D721Med (cell line): ENCODE measurements around the gene ZDHHC11.
"Not testable (repeated sequence)": the region's sequence is repeated elsewhere in the genome, so short reads cannot be mapped to it uniquely, and the experiment has no call there.

Source experiments
- DNase-seq: peaks from one replicate; pipeline ENCODE4 v3.0.0; 2011; ENCODE audit warnings: low spot score; ENCODE audit not compliant: insufficient read length
- FAIRE-seq: peaks from 2 replicates; lab custom pipeline; 2011; peaks lifted over from hg19 to GRCh38; lab: Jason Lieb, UNC
- CTCF ChIP-seq: IDR thresholded peaks from 2 replicates; pipeline ENCODE4 v1.5.1; 2012; ENCODE audit warnings: mild to moderate bottlenecking, control low read depth; ENCODE audit not compliant: insufficient read depth; ENCODE audit errors: missing control alignments

Gene ZDHHC11

DNA sequence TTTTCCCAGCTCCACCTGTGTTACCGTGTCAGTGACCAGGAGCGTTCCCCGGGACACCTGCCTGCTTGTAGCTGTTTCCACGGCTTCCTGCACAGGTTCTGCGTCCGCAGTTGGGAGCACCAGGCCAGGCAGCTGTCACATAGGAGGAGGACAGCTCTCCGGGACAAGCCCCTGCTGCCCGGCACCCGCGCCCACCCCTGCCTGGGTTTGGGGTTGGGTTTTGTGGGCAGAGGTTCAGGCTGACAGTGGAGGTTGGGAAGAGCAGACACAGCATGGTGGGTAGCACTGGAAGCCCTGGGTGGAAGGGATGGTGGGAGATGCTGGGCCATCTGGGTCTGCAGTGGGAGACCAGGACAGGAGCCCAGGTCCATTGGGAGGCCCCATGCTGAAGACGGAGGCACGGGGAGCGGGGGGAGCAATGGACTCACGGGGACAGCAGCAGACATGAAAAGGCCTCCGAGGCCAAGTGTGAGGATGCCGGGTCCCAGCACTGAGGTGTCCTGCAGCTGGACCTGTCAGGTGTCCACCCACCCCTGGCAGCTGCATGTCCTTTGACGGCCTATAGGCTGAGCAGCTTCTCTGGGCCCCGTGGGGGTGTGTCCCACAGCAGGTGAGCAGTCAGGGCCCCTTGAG lies 63.4 kb downstream of the ZDHHC11 start:
- not testable (repeated sequence) for FAIRE-seq, DNase-seq

DNA sequence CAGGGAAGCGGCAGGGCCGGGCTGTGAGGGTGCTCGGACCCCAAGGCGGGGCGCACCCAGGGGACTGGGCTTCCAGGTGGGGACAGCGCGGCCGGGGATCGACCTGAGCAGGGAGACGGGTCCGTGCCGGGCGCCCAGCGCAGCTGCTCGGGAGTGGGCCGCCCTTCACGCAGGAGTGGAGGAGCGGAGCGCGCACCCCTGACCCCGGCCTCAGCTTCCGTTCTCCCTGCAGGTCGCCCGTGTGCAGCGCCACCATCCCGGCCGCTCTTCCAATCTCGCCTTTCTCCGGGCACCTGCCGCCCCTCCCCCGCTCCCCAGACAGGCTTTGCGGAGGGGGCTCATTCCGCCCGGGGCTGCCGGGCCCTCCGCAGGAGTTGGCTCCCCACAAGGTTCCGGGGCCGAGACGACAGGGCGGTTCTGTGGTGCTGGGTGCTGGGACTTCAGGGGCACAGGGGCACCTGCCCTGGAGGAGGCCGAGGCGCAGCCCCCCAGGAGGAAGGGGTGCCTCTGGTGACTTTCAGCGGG lies 65.5 kb downstream of the ZDHHC11 start:
- not testable (repeated sequence) for FAIRE-seq, DNase-seq

- FAIRE-seq, result not testable (repeated sequence)
- DNase-seq, result peak; percentile 75
These were observed 66.2 kb downstream of the ZDHHC11 start, which contains the start of gene ZDHHC11B for GRCh38 chr5:784428-785177. Gene ZDHHC11B, minus strand, starts transcription at chr5:784729. Its CDS starts 17,810 bp downstream, at chr5:766919.

DNA sequence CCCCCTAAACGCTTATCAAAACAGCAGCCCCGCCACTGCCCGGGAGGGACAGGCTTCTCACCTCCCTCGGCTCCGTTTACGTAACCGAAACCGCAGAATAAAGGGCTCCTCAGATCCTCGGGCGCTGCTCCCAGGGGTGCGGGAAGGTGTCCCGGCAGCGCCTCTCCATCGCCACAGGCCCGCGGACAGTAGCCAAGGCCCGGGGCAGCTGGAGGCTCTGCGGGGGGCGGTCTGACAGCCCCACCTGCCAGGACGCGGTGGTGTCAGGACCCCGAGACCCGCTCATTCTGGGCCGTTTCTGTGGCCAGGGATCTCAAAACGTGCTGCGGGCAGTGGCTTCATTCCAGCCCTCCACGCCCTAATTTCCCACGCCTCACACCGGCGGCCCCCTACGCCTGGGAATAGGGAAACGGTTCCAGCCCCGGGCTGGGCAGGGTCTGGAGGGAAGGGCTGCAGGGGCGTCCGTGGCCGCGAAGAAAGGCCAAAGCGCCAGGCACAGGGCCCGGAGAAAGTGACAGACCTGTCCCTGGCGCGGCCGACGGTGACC lies 66.8 kb downstream of the ZDHHC11 start:
- DNase-seq, FAIRE-seq: not testable (repeated sequence)

DNA sequence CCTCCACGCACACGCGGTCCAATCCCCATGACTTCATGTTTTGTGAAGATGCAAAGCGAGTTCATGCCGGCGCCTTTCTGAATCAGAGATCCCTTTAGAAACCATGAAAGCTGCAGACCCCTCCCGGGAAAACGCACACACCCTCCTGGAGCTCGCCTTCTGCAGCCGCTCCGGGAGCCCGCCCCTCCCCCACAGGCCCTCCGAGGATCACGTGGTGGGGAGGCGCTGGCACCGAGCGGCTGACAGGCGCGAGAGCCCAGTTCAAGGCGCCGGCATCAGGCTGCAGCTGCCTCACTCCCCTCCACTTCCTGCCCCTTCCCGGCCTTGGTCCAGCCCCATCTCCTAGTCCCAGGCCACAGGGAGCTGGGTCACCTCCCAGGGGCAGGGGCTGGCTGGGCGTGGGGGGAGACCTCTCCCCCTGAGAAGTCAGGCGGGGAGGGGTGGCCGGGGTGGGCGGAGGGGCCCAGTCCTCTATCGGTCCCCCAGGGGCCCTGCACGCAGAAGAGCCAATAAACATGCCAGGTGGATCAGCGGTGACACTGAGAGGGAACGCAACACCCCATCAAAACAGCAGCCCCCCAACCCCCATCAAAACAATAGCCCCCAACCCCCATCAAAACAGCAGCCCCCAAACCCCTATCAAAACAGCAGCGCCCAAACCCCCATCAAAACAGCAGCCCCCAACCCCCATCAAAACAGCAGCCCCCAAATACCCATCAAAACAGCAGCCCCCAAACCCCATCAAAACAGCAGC lies 67.6 kb downstream of the ZDHHC11 start:
- not testable (repeated sequence) for DNase-seq, FAIRE-seq

DNA sequence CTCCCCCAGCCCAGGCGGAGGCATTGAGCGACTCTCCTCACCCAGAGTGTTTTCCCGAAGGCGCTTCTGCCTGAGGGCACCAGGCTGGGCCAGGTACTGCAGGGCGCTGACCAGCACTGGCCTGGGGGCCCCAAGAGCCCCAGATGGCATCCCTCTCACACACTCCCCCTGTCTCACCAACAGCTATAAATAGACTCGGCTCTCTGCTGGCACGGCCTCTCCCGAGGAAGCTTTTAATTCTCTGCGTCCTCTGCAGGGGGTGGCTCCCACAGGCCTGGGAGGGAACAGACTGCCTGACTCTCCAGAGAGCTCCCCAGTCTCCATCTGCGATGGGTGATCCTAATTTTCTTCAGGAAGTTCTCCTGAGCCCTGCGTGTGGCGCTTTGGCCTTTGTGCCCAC lies 68.4 kb downstream of the ZDHHC11 start:
- not testable (repeated sequence) for FAIRE-seq, DNase-seq

- DNase-seq, FAIRE-seq: not testable (repeated sequence)
These were observed 70.2 kb downstream of the ZDHHC11 start for GRCh38 chr5:780571-780970.

- not testable (repeated sequence) for DNase-seq, FAIRE-seq
These were observed 71.8 kb downstream of the ZDHHC11 start for GRCh38 chr5:778967-779366.

DNA sequence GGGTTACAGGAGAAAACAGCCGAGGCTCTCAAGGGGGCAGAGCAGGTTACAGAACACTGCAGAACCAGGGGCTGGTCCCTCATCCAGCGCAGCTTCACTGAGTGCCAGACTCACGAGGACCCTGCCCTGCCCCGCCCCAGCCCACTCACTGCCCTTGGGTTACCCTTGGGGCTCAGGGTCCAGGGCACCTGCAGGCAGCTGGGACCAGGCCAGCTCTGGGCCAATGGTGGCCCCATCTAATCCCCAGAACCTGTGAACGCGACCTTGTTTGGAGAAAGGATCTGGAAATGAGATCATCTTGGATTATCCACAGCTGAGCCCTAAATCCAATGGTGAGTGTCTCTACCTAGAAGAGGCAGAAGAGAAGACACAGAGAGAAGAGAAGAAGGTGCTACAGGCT lies 72.4 kb downstream of the ZDHHC11 start:
- FAIRE-seq, DNase-seq: not testable (repeated sequence)

DNA sequence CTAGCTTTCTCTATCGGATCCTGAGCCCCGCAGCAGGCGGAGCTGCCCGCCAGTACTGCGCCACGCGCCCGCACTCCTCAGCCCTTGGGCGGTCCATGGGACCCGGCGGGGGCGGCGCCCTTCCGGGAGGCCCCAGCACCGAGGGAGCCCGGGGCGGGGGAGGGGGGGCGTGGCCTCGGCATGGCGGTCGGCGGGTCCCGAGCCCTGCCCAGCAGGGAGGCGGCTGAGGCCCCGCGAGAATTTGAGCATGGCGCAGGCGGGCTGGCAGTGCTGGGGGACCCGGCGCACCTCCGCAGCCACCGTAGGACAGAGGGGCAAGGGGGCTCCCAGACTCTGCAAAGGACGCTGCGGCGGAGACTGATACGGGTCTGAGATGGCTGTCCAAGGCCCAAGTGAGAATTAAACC lies 73.0 kb downstream of the ZDHHC11 start:
- FAIRE-seq (no peak), DNase-seq (no peak)
- no peak for TF ChIP-seq CTCF

DNA sequence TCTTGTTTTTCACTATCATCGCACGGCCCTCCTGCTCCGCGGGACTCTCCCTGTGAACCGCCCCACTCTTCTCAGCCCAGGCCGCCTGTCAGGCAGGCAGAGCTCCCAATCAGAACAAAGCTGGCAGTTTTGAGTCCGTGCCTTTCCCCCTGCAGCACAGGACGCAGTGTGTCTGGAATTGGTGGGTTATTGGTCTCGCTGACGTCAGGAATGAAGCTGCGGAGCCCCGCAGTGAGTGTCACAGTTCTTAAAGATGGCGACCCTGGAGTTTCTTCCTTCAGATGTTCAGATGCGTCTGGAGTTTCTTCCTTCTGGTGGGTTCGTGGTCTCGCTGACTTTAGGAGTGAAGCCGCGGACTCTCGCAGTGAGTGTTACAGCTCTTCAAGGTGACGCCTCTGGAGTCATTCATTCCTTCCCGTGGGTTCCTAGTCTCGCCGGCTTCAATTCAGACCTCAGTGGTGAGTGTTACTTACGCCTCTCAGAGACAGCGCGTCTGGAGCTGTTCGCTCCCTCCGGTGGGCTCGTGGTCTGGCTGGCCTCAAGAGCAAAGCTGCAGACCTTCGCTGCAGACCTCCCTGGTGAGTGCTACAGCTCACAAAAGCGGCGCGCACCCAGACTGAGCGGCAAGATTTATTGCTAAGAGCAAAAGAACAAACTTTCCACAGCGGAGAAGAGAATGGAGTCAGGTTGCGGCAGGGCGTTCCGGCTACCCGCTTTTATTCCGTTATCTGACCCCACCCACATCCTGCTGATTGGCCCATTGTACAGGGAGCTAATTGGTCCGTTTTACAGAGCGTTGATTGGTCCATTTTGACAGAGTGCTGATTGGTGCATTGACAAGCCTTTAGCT lies 73.7 kb downstream of the ZDHHC11 start:
- FAIRE-seq (no peak), DNase-seq (no peak)
- TF ChIP-seq CTCF, result no peak
